HG03457 (cell line): ENCODE data around the gene MAPK10.

Experiments used
- ATAC-seq: cut with Tn5 transposase; IDR thresholded peaks from one replicate; pipeline ENCODE4 v1.9.1; 2021; ENCODE audit warnings: moderate number of reproducible peaks; ENCODE audit not compliant: unreplicated experiment

MAPK10 gene

GRCh38 chr4:86279293-86279960 is 80.4 kb downstream of the MAPK10 start:
- ATAC-seq: no peak

- no peak for ATAC-seq
Measured at GRCh38 chr4:86278126-86278525, 81.7 kb downstream of the MAPK10 start.

GRCh38 chr4:86274642-86275041 is 85.2 kb downstream of the MAPK10 start:
- ATAC-seq: no peak

- no peak for ATAC-seq
Measured at GRCh38 chr4:86272669-86273068, 87.2 kb downstream of the MAPK10 start.

GRCh38 chr4:86271057-86271456 is 88.8 kb downstream of the MAPK10 start:
- no peak for ATAC-seq

GRCh38 chr4:86269354-86269753 is 90.5 kb downstream of the MAPK10 start:
- ATAC-seq: no peak

- ATAC-seq: no peak
Measured at GRCh38 chr4:86264241-86264640, 95.6 kb downstream of the MAPK10 start.

- no peak for ATAC-seq
Measured at GRCh38 chr4:86261636-86262035, 98.2 kb downstream of the MAPK10 start.

- no peak for ATAC-seq
Measured at GRCh38 chr4:86256086-86256485, 103.8 kb downstream of the MAPK10 start.

GRCh38 chr4:86250619-86251018 is 109.2 kb downstream of the MAPK10 start:
- no peak for ATAC-seq

- no peak for ATAC-seq
Measured at GRCh38 chr4:86250006-86250405, 109.8 kb downstream of the MAPK10 start.

- ATAC-seq: no peak
Measured at GRCh38 chr4:86249074-86249473, 110.8 kb downstream of the MAPK10 start.

GRCh38 chr4:86247906-86248305 is 111.9 kb downstream of the MAPK10 start:
- ATAC-seq: no peak

- no peak for ATAC-seq
Measured at GRCh38 chr4:86247320-86247719, 112.5 kb downstream of the MAPK10 start.

- ATAC-seq: no peak
Measured at GRCh38 chr4:86243750-86244149, 116.1 kb downstream of the MAPK10 start.

GRCh38 chr4:86242677-86243076 is 117.2 kb downstream of the MAPK10 start:
- no peak for ATAC-seq

GRCh38 chr4:86235549-86235948 is 124.3 kb downstream of the MAPK10 start:
- no peak for ATAC-seq

GRCh38 chr4:86233681-86234080 is 126.2 kb downstream of the MAPK10 start:
- no peak for ATAC-seq

- no peak for ATAC-seq
Measured at GRCh38 chr4:86233090-86233489, 126.8 kb downstream of the MAPK10 start.

- ATAC-seq: no peak
Measured at GRCh38 chr4:86223472-86223871, 136.4 kb downstream of the MAPK10 start.

- ATAC-seq: no peak
Measured at GRCh38 chr4:86221002-86221401, 138.9 kb downstream of the MAPK10 start.

- no peak for ATAC-seq
Measured at GRCh38 chr4:86220121-86220520, 139.7 kb downstream of the MAPK10 start.

GRCh38 chr4:86218746-86219473 is 140.9 kb downstream of the MAPK10 start:
- ATAC-seq: no peak
